PFSK-1 (cell line): ENCODE results near the gene NINJ2.

Source experiments
- FOXP2 ChIP-seq: optimal IDR thresholded peaks from 2 replicates; pipeline ENCODE3; 2011; ENCODE audit warnings: borderline replicate concordance, control low read depth, inconsistent platforms; ENCODE audit not compliant: insufficient read depth; ENCODE audit errors: extremely low read length, extremely low read depth
- POLR2AphosphoS5 ChIP-seq: IDR thresholded peaks from 2 replicates; pipeline ENCODE4 v1.6.1; 2012; ENCODE audit warnings: low read depth, mild to moderate bottlenecking, control low read depth, low read length, moderate library complexity
- SIN3A ChIP-seq: IDR thresholded peaks from 2 replicates; pipeline ENCODE4 v1.6.1; 2012; ENCODE audit warnings: mild to moderate bottlenecking, low read length, moderate library complexity, borderline replicate concordance; ENCODE audit not compliant: insufficient read depth
- TAF1 ChIP-seq: IDR thresholded peaks from 2 replicates; pipeline ENCODE4 v1.6.1; 2012; ENCODE audit warnings: low read length, control low read depth, borderline replicate concordance; ENCODE audit not compliant: insufficient read depth
- TF ChIP-seq, protein P1 (sequence below), 2 experiments: IDR thresholded peaks; 2 replicates each; pipeline versions ENCODE4 v1.6.1 to v1.8.0; 2011 to 2012; ENCODE audit warnings: low read depth in 2 of 2, low read length in 2 of 2, control low read depth in 1 of 2, inconsistent platforms in 1 of 2, mild to moderate bottlenecking in 1 of 2, moderate library complexity in 1 of 2; ENCODE audit not compliant: insufficient read depth in 1 of 2

DNA sequence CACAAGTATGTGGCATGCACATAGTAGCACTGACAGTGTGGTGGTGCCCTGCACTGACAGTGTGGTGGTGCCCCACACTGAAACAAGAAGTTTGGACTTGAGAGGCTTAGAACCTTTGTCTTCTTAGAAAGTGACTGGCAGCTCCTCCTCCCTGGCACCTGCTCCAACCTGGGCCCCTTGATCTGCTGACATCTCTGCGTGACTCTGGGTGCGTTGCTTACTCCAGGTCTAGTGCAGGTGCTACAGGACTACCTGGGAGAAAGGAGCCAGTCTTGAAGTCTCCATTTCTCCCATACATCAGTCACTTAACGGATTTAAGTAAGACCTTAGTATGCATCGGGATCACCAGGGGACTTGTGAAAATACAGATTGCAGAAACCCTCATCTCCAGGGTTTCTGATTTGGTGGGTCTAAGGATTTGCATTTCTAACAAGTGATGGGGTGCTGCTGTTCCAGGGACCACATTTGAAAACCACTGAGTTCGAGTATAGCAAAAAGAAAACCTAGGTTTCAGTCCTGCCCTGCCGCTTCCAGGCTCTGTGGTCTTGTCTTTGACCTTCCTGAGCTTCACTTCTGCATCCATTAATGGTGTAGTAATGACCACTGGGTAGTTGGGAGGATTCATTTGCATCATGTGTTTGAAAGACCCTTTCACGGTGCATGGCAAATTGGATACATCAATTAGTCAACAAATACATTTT, 15.7 kb downstream of the NINJ2 start:
- TF ChIP-seq POLR2AphosphoS5: no peak
- no peak for TF ChIP-seq TAF1
- no peak for TF ChIP-seq SIN3A
- TF ChIP-seq, protein P1, sequence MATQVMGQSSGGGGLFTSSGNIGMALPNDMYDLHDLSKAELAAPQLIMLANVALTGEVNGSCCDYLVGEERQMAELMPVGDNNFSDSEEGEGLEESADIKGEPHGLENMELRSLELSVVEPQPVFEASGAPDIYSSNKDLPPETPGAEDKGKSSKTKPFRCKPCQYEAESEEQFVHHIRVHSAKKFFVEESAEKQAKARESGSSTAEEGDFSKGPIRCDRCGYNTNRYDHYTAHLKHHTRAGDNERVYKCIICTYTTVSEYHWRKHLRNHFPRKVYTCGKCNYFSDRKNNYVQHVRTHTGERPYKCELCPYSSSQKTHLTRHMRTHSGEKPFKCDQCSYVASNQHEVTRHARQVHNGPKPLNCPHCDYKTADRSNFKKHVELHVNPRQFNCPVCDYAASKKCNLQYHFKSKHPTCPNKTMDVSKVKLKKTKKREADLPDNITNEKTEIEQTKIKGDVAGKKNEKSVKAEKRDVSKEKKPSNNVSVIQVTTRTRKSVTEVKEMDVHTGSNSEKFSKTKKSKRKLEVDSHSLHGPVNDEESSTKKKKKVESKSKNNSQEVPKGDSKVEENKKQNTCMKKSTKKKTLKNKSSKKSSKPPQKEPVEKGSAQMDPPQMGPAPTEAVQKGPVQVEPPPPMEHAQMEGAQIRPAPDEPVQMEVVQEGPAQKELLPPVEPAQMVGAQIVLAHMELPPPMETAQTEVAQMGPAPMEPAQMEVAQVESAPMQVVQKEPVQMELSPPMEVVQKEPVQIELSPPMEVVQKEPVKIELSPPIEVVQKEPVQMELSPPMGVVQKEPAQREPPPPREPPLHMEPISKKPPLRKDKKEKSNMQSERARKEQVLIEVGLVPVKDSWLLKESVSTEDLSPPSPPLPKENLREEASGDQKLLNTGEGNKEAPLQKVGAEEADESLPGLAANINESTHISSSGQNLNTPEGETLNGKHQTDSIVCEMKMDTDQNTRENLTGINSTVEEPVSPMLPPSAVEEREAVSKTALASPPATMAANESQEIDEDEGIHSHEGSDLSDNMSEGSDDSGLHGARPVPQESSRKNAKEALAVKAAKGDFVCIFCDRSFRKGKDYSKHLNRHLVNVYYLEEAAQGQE (IDR thresholded peaks at IDR 0.05; ENCODE audit: insufficient read depth in 1 of 2, low read depth in 2 of 2, low read length in 2 of 2): no peak
- TF ChIP-seq FOXP2: no peak
